Gastrocnemius medialis (tissue), 4 donors: Measurements from ENCODE around the gene THRA.

Experiments used
- POLR2A ChIP-seq, 2 donors: fragments of 450-650 bp; IDR thresholded peaks; one replicate each; pipeline ENCODE4 v1.6.1; 2017; ENCODE audit warnings: antibody characterized with exemption in 2 of 2, mild to moderate bottlenecking in 2 of 2, moderate library complexity in 2 of 2
- TF ChIP-seq, protein P1 (sequence below), 5 experiments: fragments of 450-650 bp in 3 of 5; fragments of 200-600 bp in 2 of 5; sonication (generic) in 2 of 5; IDR thresholded peaks in 4 of 5; conservative IDR thresholded peaks in 1 of 5; 1 replicate in 4 of 5; 2 replicates in 1 of 5; pipeline ENCODE4 v1.5.1; 2016 to 2019; ENCODE audit warnings: antibody characterized with exemption in 5 of 5, mild to moderate bottlenecking in 3 of 5, moderate library complexity in 3 of 5

DNA sequence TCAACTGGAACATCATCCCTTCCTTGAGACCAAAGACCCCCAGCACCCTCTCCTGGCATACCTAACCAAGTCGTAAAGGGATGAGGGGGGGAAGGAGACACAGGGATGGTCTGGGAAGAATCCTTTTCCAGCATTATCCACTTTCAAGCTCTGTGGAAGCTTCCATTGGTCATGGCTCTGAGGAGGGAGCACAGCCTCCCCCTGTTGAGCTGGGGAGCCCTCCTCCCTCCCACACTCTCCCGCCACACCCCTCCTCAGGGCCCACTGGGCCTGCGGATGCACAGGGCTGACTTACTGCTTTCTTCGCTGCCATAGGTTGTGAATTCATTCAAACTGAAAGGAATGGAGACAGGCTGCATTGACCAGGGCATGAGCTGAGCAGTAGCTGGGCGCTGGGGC is 35.2 kb upstream of the THRA start:
- TF ChIP-seq, protein P1, sequence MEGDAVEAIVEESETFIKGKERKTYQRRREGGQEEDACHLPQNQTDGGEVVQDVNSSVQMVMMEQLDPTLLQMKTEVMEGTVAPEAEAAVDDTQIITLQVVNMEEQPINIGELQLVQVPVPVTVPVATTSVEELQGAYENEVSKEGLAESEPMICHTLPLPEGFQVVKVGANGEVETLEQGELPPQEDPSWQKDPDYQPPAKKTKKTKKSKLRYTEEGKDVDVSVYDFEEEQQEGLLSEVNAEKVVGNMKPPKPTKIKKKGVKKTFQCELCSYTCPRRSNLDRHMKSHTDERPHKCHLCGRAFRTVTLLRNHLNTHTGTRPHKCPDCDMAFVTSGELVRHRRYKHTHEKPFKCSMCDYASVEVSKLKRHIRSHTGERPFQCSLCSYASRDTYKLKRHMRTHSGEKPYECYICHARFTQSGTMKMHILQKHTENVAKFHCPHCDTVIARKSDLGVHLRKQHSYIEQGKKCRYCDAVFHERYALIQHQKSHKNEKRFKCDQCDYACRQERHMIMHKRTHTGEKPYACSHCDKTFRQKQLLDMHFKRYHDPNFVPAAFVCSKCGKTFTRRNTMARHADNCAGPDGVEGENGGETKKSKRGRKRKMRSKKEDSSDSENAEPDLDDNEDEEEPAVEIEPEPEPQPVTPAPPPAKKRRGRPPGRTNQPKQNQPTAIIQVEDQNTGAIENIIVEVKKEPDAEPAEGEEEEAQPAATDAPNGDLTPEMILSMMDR (IDR thresholded peaks at IDR 0.05 in 4 of 5, conservative IDR thresholded peaks at IDR 0.05 in 1 of 5), result no peak
- no peak for TF ChIP-seq POLR2A (IDR thresholded peaks at IDR 0.05)
